ENCODE measurements around the gene UNC5A. TPM values are rescaled to one million over a fixed set of nuclear protein-coding genes. Genes with fewer than 3 reads are reported as not detected.

The UNC5A gene
- total RNA-seq (2014; rRNA removed; shearing (Covaris generic)): 0.05 TPM in 1 of 2 replicates, not detected in the other
- 0.01 and 0.15 TPM in 2 replicates for polyA plus RNA-seq (2015; cell fraction: cytosol; rRNA removed)
- polyA plus RNA-seq (2015; cell fraction: nucleus; rRNA removed): not detected in 2 replicates

- peak; percentile 52 for DNase-seq (ENCODE audit: low read depth)
Measured at GRCh38 chr5:176810081-176810597, at the start of gene UNC5A. Gene UNC5A, plus strand, starts transcription at chr5:176810559. Its CDS starts 192 bp downstream, at chr5:176810751.

GRCh38 chr5:176761755-176762154, 48.6 kb upstream of the UNC5A start:
- no peak for DNase-seq (ENCODE audit: low read depth)

GRCh38 chr5:176762489-176762888, 47.9 kb upstream of the UNC5A start:
- DNase-seq (ENCODE audit: low read depth): peak; percentile 56

- no peak for DNase-seq (ENCODE audit: low read depth)
Measured at GRCh38 chr5:176765687-176766086, 44.7 kb upstream of the UNC5A start.

- no peak for DNase-seq (ENCODE audit: low read depth)
Measured at GRCh38 chr5:176768174-176768970, 42.0 kb upstream of the UNC5A start.

- DNase-seq (ENCODE audit: low read depth): no peak
Measured at GRCh38 chr5:176769911-176770310, 40.4 kb upstream of the UNC5A start.

- DNase-seq (ENCODE audit: low read depth): no peak
Measured at GRCh38 chr5:176770431-176770830, 39.9 kb upstream of the UNC5A start.

GRCh38 chr5:176771102-176771845, 39.1 kb upstream of the UNC5A start:
- no peak for DNase-seq (ENCODE audit: low read depth)

GRCh38 chr5:176772271-176773210, 37.8 kb upstream of the UNC5A start:
- DNase-seq (ENCODE audit: low read depth): no peak

- no peak for DNase-seq (ENCODE audit: low read depth)
Measured at GRCh38 chr5:176773408-176774035, 36.8 kb upstream of the UNC5A start.

GRCh38 chr5:176774216-176775171, 35.9 kb upstream of the UNC5A start:
- DNase-seq (ENCODE audit: low read depth): no peak

- DNase-seq (ENCODE audit: low read depth): peak; percentile 62
Measured at GRCh38 chr5:176775409-176775808, 35.0 kb upstream of the UNC5A start.

GRCh38 chr5:176776141-176776865, 34.1 kb upstream of the UNC5A start:
- no peak for DNase-seq (ENCODE audit: low read depth)

- DNase-seq (ENCODE audit: low read depth): no peak
Measured at GRCh38 chr5:176776916-176777315, 33.4 kb upstream of the UNC5A start.

GRCh38 chr5:176778921-176779465, 31.4 kb upstream of the UNC5A start:
- DNase-seq (ENCODE audit: low read depth): no peak

GRCh38 chr5:176779537-176779936, 30.8 kb upstream of the UNC5A start:
- DNase-seq (ENCODE audit: low read depth): no peak

GRCh38 chr5:176780176-176781053, 29.9 kb upstream of the UNC5A start:
- no peak for DNase-seq (ENCODE audit: low read depth)

All from HT1080 (cell line).